OCI-LY7 (cell line): ENCODE results near the gene AKAP13.

Experiments used
- EZH2phosphoT487 ChIP-seq: fragments of 200-600 bp; sonication (generic); IDR thresholded peaks from 2 replicates; pipeline ENCODE4 v1.6.1; 2018; ENCODE audit warnings: low read depth, borderline replicate concordance, mild to moderate bottlenecking, mixed run types, antibody characterized with exemption, low read length, moderate library complexity, mixed read lengths
- TF ChIP-seq, protein P1 (sequence below): fragments of 200-600 bp; sonication (generic); conservative IDR thresholded peaks from 2 replicates; pipeline ENCODE4 v1.5.1; 2014; ENCODE audit warnings: mild to moderate bottlenecking, antibody characterized with exemption, low read length, moderate library complexity, mixed read lengths

DNA sequence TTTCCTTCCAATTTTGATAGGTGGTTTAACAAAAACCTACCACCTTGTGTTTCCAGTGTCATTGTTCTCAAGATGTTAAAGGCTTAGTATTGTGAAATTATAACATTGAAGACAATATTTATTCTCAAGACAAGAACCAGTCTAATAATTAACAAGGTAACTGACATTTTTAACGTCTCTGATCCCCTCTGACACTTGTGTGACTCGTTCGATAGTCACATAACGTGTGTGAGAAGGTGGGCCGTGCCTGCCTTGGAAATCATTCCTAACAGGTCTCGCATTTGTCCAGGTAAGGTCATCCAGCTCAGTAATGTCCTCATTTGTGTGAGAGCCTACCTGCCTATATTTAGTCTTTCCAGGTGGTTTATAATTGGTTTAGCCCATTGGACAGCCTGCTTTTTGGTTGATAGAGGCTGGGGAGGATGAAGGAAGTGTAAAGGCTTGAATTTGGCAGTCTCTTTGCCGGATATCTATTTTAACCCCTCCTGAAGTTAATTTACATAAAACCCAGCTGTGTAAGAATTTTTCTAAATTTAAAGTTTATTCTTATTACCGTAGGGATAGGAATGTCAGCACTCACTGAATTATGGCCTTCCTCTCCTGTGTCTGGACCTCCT lies 94.4 kb downstream of the AKAP13 start:
- TF ChIP-seq, protein P1, sequence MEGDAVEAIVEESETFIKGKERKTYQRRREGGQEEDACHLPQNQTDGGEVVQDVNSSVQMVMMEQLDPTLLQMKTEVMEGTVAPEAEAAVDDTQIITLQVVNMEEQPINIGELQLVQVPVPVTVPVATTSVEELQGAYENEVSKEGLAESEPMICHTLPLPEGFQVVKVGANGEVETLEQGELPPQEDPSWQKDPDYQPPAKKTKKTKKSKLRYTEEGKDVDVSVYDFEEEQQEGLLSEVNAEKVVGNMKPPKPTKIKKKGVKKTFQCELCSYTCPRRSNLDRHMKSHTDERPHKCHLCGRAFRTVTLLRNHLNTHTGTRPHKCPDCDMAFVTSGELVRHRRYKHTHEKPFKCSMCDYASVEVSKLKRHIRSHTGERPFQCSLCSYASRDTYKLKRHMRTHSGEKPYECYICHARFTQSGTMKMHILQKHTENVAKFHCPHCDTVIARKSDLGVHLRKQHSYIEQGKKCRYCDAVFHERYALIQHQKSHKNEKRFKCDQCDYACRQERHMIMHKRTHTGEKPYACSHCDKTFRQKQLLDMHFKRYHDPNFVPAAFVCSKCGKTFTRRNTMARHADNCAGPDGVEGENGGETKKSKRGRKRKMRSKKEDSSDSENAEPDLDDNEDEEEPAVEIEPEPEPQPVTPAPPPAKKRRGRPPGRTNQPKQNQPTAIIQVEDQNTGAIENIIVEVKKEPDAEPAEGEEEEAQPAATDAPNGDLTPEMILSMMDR = no peak
- no peak for TF ChIP-seq EZH2phosphoT487
